ENCODE measurements around the gene TAPBP.
"Not testable (repeated sequence)": the region's sequence is repeated elsewhere in the genome, so short reads cannot be mapped to it uniquely, and the experiment has no call there.

TAPBP gene

DNA sequence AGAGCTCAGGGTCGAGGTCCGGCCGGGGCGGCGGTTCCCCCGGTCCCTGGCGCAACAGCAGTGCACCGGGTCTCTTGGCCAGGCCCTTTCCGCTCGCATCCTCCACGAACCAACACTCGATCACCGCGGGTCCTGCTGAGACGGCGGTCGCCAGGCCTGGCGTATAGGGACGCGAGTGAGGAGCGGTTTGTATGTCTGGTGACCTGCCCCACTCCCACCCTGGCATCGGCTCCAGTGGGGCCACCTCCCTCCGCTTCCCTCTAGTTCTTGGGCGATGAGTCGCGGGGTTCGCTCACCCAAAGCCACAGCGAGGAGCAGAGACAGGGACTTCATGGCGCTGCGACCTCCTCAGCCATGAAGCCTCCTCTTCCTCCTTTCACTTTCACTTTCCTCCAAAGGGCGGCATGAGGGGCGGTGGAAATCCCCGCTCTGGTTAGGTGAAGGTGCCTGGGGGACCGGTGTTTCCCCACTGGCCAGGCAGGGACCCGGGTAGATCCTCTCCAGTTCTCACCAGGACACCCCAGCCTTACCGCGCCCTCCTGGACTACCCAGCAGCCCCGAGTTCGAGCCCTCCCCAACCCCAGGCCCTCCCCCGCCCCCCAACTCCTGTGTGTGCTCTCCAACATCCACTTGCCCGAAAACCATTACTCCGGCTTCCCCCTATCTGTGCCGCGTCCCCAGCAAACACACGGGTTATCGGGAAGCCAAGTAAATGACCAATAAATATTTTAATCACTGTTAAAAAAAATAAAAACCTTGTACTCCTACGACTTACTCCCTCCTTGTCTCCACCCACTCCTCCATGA lies at the start of gene TAPBP:
TAPBP (minus strand) TSS at position 370 of the 806 bp plus-strand sequence; CDS start at position 333, 37 bp downstream.
- peak within 1 kb of the TSS; percentile 76 for H3K4me3 ChIP-seq (ENCODE audit: low read depth, low read length)
- DNase-seq (ENCODE audit: low read depth) = no peak
- TF ChIP-seq, protein P1, sequence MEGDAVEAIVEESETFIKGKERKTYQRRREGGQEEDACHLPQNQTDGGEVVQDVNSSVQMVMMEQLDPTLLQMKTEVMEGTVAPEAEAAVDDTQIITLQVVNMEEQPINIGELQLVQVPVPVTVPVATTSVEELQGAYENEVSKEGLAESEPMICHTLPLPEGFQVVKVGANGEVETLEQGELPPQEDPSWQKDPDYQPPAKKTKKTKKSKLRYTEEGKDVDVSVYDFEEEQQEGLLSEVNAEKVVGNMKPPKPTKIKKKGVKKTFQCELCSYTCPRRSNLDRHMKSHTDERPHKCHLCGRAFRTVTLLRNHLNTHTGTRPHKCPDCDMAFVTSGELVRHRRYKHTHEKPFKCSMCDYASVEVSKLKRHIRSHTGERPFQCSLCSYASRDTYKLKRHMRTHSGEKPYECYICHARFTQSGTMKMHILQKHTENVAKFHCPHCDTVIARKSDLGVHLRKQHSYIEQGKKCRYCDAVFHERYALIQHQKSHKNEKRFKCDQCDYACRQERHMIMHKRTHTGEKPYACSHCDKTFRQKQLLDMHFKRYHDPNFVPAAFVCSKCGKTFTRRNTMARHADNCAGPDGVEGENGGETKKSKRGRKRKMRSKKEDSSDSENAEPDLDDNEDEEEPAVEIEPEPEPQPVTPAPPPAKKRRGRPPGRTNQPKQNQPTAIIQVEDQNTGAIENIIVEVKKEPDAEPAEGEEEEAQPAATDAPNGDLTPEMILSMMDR (IDR thresholded peaks at IDR 0.05; ENCODE audit: control insufficient read depth, extremely low read depth, insufficient read depth) = no peak

DNA sequence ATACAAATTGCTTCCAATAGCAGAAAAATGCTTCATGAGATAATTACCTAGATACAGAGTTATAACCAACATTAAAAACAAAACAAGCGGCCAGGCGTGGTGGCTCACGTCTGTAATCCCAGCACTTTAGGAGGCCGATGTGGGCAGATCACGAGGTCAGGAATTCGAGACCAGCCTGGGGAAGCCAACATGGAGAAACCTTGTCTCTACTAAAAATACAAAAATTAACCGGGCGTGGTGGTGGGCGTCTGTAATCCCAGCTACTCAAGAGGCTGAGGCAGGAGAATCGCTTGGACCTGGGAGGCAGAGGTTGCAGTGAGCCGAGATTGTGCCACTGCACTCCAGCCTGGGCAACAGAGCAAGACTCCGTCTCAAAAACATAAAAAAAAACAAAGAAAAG lies 49.6 kb upstream of the TAPBP start:
- not testable (repeated sequence) for DNase-seq (ENCODE audit: low read depth); H3K4me3 ChIP-seq (ENCODE audit: low read depth, low read length)

GRCh38 chr6:33359331-33359730 lies 45.5 kb upstream of the TAPBP start:
- DNase-seq (ENCODE audit: low read depth) = no peak
- H3K4me3 ChIP-seq (ENCODE audit: low read depth, low read length) = no peak overlapping the region
- TF ChIP-seq, protein P1 (IDR thresholded peaks at IDR 0.05; ENCODE audit: control insufficient read depth, extremely low read depth, insufficient read depth) = no peak

DNA sequence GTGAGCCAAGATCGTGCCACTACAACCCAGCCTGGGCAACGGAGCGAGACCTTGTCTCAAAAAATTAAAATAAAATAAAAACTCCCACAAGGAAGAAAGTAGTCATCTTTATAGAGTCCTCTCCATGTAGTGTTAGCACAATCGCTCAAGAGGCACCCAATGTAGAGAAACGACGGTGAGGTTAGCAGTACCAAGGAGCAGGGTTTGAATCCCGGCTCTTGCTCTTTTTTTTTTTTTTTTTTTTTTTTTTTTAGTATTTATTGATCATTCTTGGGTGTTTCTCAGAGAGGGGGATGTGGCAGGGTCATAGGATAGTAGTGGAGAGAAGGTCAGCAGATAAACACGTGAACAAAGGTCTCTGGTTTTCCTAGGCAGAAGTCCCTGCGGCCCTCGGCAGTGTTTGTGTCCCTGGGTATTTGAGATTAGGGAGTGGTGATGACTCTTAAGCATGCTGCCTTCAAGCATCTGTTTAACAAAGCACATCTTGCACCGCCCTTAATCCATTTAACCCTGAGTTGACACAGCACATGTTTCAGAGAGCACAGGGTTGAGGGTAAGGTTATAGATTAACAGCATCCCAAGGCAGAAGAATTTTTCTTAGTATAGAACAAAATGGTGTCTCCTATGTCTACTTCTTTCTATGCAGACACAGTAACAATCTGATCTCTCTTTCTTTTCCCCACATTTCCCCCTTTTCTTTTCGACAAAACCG lies 43.4 kb upstream of the TAPBP start:
- DNase-seq (ENCODE audit: low read depth); H3K4me3 ChIP-seq (ENCODE audit: low read depth, low read length): not testable (repeated sequence)

- no peak overlapping the region for H3K4me3 ChIP-seq (ENCODE audit: low read depth, low read length)
- no peak for DNase-seq (ENCODE audit: low read depth)
- TF ChIP-seq, protein P1 (IDR thresholded peaks at IDR 0.05; ENCODE audit: control insufficient read depth, extremely low read depth, insufficient read depth) = no peak
Measured at GRCh38 chr6:33356295-33356694, 42.4 kb upstream of the TAPBP start.

DNA sequence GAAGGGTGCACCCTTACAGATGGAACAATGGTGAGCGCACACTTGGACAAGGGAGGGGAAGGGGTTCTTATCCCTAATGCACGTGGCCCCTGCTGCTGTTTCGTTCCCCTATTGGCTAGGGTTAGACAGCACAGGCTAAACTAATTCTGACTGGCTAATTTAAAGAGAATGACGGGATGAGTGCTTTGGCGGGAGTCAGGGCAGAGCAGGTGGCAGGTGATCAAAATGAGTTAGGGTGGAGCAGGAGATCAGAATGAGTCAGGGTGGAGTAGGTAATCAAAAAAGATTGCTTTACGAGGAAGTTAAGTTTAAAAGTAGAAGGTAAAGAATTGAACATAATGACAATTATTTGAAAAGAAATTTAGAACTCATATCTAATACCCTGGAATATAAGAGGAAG lies 42.0 kb upstream of the TAPBP start:
- not testable (repeated sequence) for DNase-seq (ENCODE audit: low read depth); H3K4me3 ChIP-seq (ENCODE audit: low read depth, low read length)

GRCh38 chr6:33347816-33348215 lies 33.9 kb upstream of the TAPBP start:
- no peak for DNase-seq (ENCODE audit: low read depth)
- TF ChIP-seq, protein P1 (IDR thresholded peaks at IDR 0.05; ENCODE audit: control insufficient read depth, extremely low read depth, insufficient read depth) = no peak
- H3K4me3 ChIP-seq (ENCODE audit: low read depth, low read length) = no peak overlapping the region

GRCh38 chr6:33346972-33347371 lies 33.1 kb upstream of the TAPBP start:
- not testable (repeated sequence) for H3K4me3 ChIP-seq (ENCODE audit: low read depth, low read length); DNase-seq (ENCODE audit: low read depth)
